Activated CD4-positive, alpha-beta T cell treated with anti-CD3 and anti-CD28 coated beads, Interleukin-2, amount 50 U/mL, for 48 hours (primary cell): ENCODE measurements around the gene SSBP4.
A peak's percentile ranks its signal among the peaks of the same experiment; 100 is the strongest.

Source experiments
- DNase-seq, 2 experiments: peaks; one replicate each; pipeline ENCODE4 v3.0.0-alpha.2; 2020

SSBP4 gene

GRCh38 chr19:18446145-18446810 is 27.1 kb downstream of the SSBP4 start:
- no peak for DNase-seq

GRCh38 chr19:18446811-18447359 is 27.7 kb downstream of the SSBP4 start:
- no peak for DNase-seq

DNA sequence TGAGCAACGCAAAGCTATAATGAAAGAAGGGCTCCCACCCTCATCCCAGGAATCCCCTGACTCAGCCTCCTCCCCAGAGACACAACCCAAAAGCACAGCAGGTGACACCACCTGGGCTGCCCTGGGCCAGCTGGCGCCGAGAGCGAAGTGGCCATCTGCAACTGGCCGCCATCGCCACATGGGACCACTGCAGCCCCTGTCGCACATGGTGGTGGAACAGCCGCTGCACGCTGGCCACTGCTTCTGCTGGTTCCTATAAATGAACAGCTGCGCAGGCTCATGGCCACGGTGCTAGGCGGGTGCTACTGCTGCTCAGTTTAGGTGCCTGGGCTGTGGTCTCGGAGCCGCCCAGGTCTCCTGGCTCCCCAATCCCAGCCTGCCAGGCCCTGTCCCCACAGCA is 30.4 kb downstream of the SSBP4 start:
- DNase-seq: no peak

GRCh38 chr19:18450021-18450930 is 31.1 kb downstream of the SSBP4 start:
- no peak for DNase-seq

DNA sequence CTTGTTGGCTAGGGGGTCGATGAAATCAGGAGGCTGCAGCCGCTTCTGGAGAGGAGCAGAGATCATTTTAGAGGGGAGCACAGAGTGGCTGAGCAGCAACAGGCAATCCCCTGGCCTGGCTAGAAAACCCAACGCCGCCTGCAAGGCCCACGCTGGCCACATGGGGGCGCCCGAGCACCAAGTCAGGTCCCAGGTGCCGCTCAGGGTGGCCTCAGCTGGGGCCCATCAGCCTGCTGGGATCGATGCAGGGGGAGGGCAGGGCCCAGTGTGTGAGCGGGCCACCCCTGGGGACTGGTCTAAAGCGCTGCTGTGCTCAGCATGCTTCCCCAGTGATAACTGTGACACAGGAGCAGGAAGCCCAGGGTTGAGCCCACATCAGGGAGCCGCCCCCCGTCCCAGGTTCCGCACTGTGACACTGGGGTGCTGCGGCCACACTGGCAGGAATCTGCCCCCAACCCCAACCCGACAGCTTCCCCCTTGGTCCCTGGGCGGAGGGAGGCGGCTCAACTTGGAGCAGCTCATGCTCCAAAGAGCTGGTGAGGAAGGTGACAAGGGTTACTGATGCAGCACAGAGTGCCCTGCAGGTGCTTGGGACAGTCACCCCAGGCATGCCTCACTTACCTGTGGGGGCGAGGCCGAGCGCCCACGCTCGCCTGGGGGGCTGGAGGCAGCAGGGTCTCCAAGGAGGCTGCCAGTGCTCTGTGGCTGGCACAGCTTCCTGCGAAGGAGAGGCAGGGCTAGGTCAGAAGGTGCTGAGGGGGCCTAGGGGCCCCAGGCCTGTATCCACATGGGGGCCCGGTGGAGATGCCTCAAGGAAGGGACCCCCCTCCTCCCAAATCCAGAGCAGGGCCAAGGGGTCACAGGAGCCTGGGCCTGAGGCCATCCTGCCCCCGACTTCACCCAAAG is 32.0 kb downstream of the SSBP4 start:
- peak; percentile 93 to 94 for DNase-seq

DNA sequence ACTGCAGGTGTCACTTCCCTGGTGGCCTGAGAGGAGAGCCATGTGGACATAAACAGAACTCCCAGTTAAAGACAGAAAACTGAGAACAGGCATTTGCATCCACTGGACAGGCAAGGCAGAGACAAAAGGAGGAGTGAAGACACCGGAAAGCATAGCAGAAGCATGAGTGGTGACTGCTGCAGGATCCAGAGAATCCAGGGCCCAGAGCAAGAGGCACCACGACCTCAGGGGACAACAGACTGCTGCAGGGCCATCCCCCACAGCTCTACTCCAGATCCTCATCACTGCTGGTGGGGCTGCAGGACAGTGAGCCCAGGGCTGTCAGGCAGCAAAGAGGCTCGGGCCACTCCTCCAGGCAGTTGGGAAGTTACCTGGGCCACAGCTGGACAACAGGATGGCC is 33.2 kb downstream of the SSBP4 start:
- no peak for DNase-seq

- DNase-seq: no peak
Measured at GRCh38 chr19:18453269-18454024, 34.2 kb downstream of the SSBP4 start.

- no peak for DNase-seq
Measured at GRCh38 chr19:18456279-18456678, 37.1 kb downstream of the SSBP4 start.

- DNase-seq: no peak
Measured at GRCh38 chr19:18456974-18457373, 37.8 kb downstream of the SSBP4 start.

DNA sequence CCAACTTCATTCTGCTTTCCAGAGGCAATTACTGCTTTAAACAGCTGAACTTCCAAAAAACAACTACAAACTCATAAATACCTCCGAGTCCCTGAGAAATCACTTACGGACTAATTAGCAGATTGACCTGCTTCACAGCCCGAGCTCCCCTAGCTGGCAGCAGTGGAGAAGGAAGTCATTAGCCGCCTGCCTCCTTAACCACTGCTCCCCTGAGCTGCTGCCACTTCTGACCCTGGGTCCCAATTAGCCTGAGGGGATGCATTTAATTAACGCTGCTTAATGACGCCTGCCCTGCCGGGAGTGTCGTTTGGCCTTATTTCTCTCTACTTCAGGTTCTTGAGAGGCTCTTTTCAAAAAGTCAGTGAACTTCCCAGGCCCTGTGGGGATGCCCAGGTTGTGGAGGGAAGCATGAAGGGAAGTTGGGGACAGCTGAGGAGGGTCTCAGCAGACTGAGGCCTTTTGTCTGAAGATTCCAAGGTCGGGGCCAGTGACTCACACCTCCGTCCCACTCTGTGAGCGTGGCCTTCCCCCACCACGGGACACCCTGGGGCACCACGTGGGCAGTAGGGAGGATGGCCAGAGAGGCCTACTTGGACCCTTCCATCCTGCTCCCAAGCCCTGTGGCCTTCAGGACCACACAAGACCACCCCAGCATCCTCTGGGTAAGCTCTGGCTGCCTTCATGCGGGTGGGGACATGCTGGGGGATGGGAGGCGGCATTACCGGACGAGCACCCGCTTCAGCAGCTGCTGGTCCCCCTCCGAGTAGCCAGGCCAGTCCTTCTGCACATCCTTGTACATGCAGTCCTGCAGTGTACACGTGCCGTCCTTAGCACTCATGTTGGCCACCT is 38.5 kb downstream of the SSBP4 start:
- DNase-seq: no peak

- no peak for DNase-seq
Measured at GRCh38 chr19:18460900-18461299, 41.7 kb downstream of the SSBP4 start.

- no peak for DNase-seq
Measured at GRCh38 chr19:18461471-18461870, 42.3 kb downstream of the SSBP4 start.

DNA sequence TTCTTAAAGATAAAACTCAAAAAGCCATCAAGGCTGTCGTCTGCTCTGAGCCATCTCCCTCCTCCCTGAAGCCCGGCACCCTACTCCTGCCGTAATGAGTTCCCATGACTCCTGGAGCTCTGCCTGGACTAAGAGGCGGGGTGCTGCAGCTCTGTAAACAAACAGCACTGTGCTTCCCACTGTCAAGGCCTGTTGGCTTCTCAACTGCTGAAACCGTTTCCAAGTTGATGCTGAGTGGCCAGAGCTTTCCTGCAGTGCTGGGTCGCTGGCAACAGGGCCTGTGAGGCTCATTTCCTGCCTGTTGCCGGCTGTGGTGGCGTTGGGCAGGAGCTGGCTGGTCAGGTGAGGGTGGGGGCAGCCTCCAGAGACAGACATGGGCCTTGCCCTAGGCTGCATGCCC is 45.4 kb downstream of the SSBP4 start:
- DNase-seq: no peak

GRCh38 chr19:18465214-18465963 is 46.2 kb downstream of the SSBP4 start:
- DNase-seq: no peak

DNA sequence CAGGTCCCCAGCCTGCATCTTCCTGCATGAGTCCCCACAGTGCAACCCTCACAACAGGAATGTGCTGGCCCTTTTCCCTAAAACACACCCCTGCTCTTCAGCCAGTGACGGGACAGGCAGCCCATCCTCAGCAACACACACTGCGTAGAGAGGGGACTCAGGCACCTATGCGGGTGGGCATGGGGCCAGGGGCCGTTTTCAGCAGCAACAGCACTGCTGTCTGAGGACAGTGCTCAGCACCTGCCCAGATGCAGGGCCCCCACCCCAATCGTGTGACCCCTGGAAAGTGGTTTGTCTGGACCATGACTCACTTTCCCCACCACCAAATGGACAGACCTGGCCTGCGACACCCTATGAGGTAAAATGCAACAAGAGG is 46.8 kb downstream of the SSBP4 start:
- no peak for DNase-seq

GRCh38 chr19:18466354-18466753 is 47.2 kb downstream of the SSBP4 start:
- no peak for DNase-seq

GRCh38 chr19:18467978-18468377 is 48.8 kb downstream of the SSBP4 start:
- no peak for DNase-seq

DNA sequence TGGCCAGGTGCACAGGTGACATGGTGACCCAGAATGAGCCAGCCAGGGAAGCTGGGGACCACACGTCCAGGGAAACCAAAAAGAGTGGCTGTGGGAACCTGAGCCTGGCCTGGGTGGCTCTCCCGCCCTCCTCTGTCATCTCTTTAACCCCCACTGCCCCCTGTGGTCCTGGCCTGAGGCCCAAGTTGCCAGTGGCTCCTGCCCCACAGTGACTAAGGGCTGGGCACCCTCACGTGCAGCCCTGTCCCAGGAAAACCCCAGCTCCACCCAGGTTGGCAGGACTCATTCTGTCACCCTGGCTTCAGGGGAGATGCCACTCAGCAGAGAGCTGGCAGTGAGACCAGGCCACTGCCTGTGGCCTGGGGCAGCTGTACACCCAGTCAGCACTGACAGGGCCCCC is 49.3 kb downstream of the SSBP4 start:
- DNase-seq: no peak

DNA sequence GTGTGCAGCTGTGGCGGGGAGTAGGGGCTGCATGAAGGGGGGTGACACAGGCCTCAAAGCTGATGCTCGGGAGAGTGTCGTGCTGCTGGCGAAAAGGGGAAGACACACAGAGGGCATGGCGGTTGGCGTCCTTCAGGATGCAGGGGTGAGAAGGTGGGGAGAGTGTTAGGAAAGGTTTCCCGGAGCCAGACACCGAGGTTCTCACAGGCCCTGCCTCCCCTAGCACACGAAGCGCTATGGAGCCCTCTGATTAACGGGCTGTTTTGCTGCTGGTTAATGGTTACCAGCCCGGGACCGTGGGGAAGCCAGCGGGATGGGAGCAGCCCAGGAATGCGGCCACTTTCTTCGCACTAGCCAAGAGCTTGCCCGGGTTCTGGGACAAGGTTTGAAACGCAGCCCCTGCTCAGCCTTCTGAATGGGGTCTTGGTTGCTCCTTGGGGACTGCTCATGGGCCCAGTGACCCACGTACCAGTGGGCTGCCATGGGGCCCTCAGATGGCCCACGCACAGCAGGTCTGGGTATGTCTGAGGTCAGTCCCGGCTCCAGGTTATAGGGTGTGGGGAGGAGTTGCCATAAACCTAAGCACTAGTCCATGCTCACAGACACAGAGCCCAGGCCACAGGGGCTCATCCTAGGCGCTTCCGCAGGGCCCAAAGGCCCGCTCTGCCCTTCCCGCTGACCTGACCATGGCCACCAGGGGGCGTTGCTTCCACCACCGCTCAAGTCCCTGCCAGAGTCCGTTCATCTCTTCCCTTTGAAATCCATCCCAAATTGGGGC is 50.1 kb downstream of the SSBP4 start:
- peak; percentile 73 to 78 for DNase-seq

DNA sequence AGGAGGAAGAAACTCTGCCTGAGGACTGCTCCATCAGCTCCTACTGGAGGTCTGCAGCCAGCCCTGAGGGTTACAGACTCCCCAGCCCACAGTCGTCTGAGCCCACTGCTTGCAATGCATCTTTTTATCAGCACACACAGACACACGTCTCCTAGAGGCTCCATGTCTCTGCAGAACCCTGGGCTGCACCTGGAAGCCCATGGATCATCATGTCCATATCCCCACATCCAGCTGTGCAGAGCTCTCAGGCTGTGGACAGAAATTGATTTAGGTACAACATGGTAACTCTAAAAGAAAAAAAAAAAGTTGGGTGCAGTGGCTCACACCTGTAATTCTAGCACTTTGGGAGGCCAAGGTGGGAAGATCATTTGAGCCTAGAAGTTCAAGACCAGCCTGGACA is 51.6 kb downstream of the SSBP4 start:
- DNase-seq: no peak
